B cell (primary cell): Measurements from ENCODE around the gene PTPN14. TPM values are rescaled to one million over a fixed set of nuclear protein-coding genes. Genes with fewer than 3 reads are reported as not detected.

Source experiments
- ATAC-seq: fragments of 200-7000 bp; cut with Tn5 transposase; one replicate; pipeline ENCODE4 v1.10.0; 2021; ENCODE audit warnings: low read depth, mild to moderate bottlenecking, moderate number of reproducible peaks, moderate library complexity
- CTCF ChIA-PET: fragments of 350-600 bp; sonication (Branson Sonifier 250); formaldehyde crosslinking; loops from one replicate; lab custom pipeline; 2021; ENCODE audit warnings: antibody characterized with exemption, inconsistent platforms; lab: Charles Lee
- POLR2A ChIA-PET: fragments of 350-600 bp; sonication (Branson Sonifier 250); formaldehyde crosslinking; loops from one replicate; lab custom pipeline; 2021; ENCODE audit warnings: antibody characterized with exemption; lab: Charles Lee
- DNase-seq: peaks from one replicate; pipeline ENCODE4 v3.0.0; 2013
- H2AFZ ChIP-seq: 2 replicates; pipeline ENCODE4 v1.6.1; 2012; ENCODE audit warnings: mild to moderate bottlenecking, low read depth, low read length; ENCODE audit not compliant: insufficient read depth, poor library complexity, severe bottlenecking
- H3K27ac ChIP-seq, 2 donors: 1 replicate in 1 of 2; 2 replicates in 1 of 2; pipeline ENCODE4 v1.5.1; 2012 to 2013; ENCODE audit warnings: low read length in 2 of 2, mild to moderate bottlenecking in 2 of 2, moderate library complexity in 1 of 2
- H3K27me3 ChIP-seq, 4 experiments: fragments of 200-600 bp in 1 of 4; sonication (generic) in 1 of 4; replicated peaks in 1 of 4; 1 replicate in 2 of 4; 2 replicates in 2 of 4; pipeline versions ENCODE4 v1.6.1 to v1.7.0; 2013 to 2016; ENCODE audit warnings: low read length in 3 of 4, mild to moderate bottlenecking in 2 of 4, mixed read lengths in 1 of 4, moderate library complexity in 1 of 4; ENCODE audit not compliant: insufficient read depth in 4 of 4, control insufficient read depth in 3 of 4; ENCODE audit errors: control extremely low read depth in 1 of 4
- H3K36me3 ChIP-seq, 2 experiments: replicated peaks in 1 of 2; 1 replicate in 1 of 2; 2 replicates in 1 of 2; pipeline versions ENCODE4 v1.6.1 to v1.7.1; 2013; ENCODE audit warnings: low read length in 1 of 2; ENCODE audit not compliant: insufficient read depth in 2 of 2, control insufficient read depth in 1 of 2; ENCODE audit errors: control extremely low read depth in 1 of 2, extremely low read depth in 1 of 2
- H3K4me1 ChIP-seq, 2 donors: fragments of 200-600 bp in 1 of 2; sonication (generic) in 1 of 2; 1 replicate in 1 of 2; 2 replicates in 1 of 2; pipeline versions ENCODE4 v1.5.1 to v1.6.1; 2013 to 2017; ENCODE audit warnings: low read length in 2 of 2; ENCODE audit not compliant: control insufficient read depth in 2 of 2, insufficient read depth in 2 of 2
- H3K4me2 ChIP-seq: replicated peaks from 2 replicates; pipeline ENCODE3; 2012; ENCODE audit warnings: mild to moderate bottlenecking, low read depth, low read length; ENCODE audit not compliant: poor library complexity, severe bottlenecking
- H3K4me3 ChIP-seq, 5 experiments: fragments of 200-600 bp in 1 of 5; sonication (generic) in 1 of 5; 1 replicate in 3 of 5; 2 replicates in 2 of 5; pipeline versions ENCODE4 v1.5.1 to v1.7.0; 2011 to 2016; ENCODE audit warnings: low read length in 4 of 5, mild to moderate bottlenecking in 4 of 5, low read depth in 2 of 5, control low read depth in 1 of 5, moderate library complexity in 1 of 5; ENCODE audit not compliant: insufficient read depth in 1 of 5; ENCODE audit errors: control extremely low read depth in 1 of 5, extremely low read depth in 1 of 5
- H3K79me2 ChIP-seq: fragments of 200-600 bp; sonication (generic); one replicate; pipeline ENCODE4 v1.6.0; 2016; ENCODE audit warnings: low read length; ENCODE audit not compliant: control insufficient read depth, insufficient read depth
- H3K9ac ChIP-seq: fragments of 200-600 bp; sonication (generic); 2 replicates; pipeline ENCODE4 v1.6.1; 2017; ENCODE audit warnings: mild to moderate bottlenecking, low read length, moderate library complexity
- H3K9me3 ChIP-seq, 3 donors: one replicate each; pipeline versions ENCODE4 v1.6.1 to v1.7.1; 2013; ENCODE audit warnings: low read length in 2 of 3; ENCODE audit not compliant: control insufficient read depth in 2 of 3, insufficient read depth in 1 of 3; ENCODE audit errors: control extremely low read depth in 1 of 3
- H4K20me1 ChIP-seq: 2 replicates; pipeline ENCODE4 v1.6.0; 2012; ENCODE audit warnings: mild to moderate bottlenecking, low read length; ENCODE audit not compliant: insufficient read depth, control insufficient read depth, poor library complexity, severe bottlenecking
- H3K27ac Mint-ChIP-seq: one replicate; pipeline ENCODE4 v1.8.0; 2021; ENCODE audit warnings: mixed read lengths
- H3K27me3 Mint-ChIP-seq: one replicate; pipeline ENCODE4 v1.8.0; 2021; ENCODE audit warnings: mixed read lengths
- H3K4me1 Mint-ChIP-seq: one replicate; pipeline ENCODE4 v1.8.0; 2021; ENCODE audit warnings: mixed read lengths
- H3K4me3 Mint-ChIP-seq: one replicate; pipeline ENCODE4 v1.8.0; 2021; ENCODE audit warnings: mixed read lengths
- H3K9me3 Mint-ChIP-seq: one replicate; pipeline ENCODE4 v1.8.0; 2022; ENCODE audit warnings: mixed read lengths; ENCODE audit not compliant: insufficient read depth
- EZH2 ChIP-seq: IDR thresholded peaks from 2 replicates; pipeline ENCODE4 v1.6.1; 2012; ENCODE audit warnings: borderline replicate concordance, low read depth, mild to moderate bottlenecking, moderate library complexity, low read length; ENCODE audit not compliant: insufficient read depth, poor library complexity, severe bottlenecking
- WGBS: methylation state at CpG from one replicate; pipeline ENCODE4 v1.1.5; 2013; ENCODE audit warnings: missing lambda C conversion rate; ENCODE audit not compliant: insufficient coverage; 5-methylcytosine and 5-hydroxymethylcytosine counted together
- intact Hi-C: fragments of 100-400 bp; cut with micrococcal nuclease; formaldehyde crosslinking; loops from one replicate; pipeline ENCODE4 v1.10.0; 2022
- polyA plus RNA-seq: library from polyadenylated mRNA; depleted of rRNA; stranded (reverse); fragments of >200 nt; gene quantifications from 2 replicates; pipeline ENCODE4 v1.2.3, GENCODE V29; 2012
- total RNA-seq, 2 donors: library from RNA; stranded (reverse); fragments of 120-200 nt in 1 of 2; gene quantifications; 1 replicate in 1 of 2; 2 replicates in 1 of 2; pipeline versions ENCODE4 v1.2.3 to v1.2.4, GENCODE V29; 2013 to 2022
- TF ChIP-seq, protein P1 (sequence below): fragments of 200-600 bp; IDR thresholded peaks from one replicate; pipeline ENCODE4 v1.8.0; 2022; ENCODE audit warnings: antibody characterized with exemption, mild to moderate bottlenecking

The PTPN14 gene
- total and polyA plus RNA-seq, 2 donors (not counting 1 experiment from before 2014, with no cell fraction given): under 0.01 TPM; not detected in 1

DNA sequence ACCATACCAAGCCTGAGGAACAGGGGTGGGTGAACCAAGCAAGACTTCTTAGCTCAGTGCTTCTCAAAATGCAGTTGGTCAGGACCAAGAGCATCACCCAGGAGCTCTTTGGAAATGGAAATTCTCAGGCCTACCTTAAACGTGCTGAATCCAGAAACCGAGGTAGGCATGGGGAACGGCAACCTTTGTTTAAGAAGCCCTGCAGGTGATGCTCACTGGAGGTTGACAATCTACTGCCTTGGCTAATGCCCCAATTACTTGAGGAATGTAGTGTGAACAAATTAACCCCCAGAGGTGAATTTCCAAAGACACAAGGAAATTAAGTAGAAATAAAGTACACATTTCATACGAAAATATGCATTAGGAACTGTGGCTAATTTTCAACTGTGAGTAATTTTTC, 5.3 kb downstream of the PTPN14 start:
- H3K79me2 ChIP-seq: no peaks in the 10 kb centered on the region
- no peak overlapping the region for H3K27ac Mint-ChIP-seq
- H3K4me3 Mint-ChIP-seq: no peak overlapping the region
- TF ChIP-seq, protein P1, sequence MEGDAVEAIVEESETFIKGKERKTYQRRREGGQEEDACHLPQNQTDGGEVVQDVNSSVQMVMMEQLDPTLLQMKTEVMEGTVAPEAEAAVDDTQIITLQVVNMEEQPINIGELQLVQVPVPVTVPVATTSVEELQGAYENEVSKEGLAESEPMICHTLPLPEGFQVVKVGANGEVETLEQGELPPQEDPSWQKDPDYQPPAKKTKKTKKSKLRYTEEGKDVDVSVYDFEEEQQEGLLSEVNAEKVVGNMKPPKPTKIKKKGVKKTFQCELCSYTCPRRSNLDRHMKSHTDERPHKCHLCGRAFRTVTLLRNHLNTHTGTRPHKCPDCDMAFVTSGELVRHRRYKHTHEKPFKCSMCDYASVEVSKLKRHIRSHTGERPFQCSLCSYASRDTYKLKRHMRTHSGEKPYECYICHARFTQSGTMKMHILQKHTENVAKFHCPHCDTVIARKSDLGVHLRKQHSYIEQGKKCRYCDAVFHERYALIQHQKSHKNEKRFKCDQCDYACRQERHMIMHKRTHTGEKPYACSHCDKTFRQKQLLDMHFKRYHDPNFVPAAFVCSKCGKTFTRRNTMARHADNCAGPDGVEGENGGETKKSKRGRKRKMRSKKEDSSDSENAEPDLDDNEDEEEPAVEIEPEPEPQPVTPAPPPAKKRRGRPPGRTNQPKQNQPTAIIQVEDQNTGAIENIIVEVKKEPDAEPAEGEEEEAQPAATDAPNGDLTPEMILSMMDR: no peak
- TF ChIP-seq EZH2: no peak
- intact Hi-C loops: no loop called here
- no peaks in the 10 kb centered on the region for H4K20me1 ChIP-seq
- H3K9me3 ChIP-seq: peaks cover 0 to 7% (median 0%) of the 10 kb centered on the region in 3 donors
- H3K9ac ChIP-seq: no peak overlapping the region
- 100% methylated on average over 3 of the region's 4 CpGs for WGBS
- H3K4me3 ChIP-seq: no peak overlapping the region
- H3K4me2 ChIP-seq: no peak overlapping the region
- ATAC-seq (no peak), DNase-seq (no peak)
- no peaks in the 10 kb centered on the region for H3K4me1 ChIP-seq
- H3K27ac ChIP-seq: no peak overlapping the region
- no peaks in the 10 kb centered on the region for H3K9me3 Mint-ChIP-seq
- peaks cover 6% of the 10 kb centered on the region for H3K4me1 Mint-ChIP-seq
- H3K27me3 ChIP-seq: peaks cover 0 to 19% (median 7%) of the 10 kb centered on the region in 4 experiments
- peaks cover 31% of the 10 kb centered on the region for H3K27me3 Mint-ChIP-seq
- H3K36me3 ChIP-seq: no peaks in the 10 kb centered on the region
- CTCF ChIA-PET: no interaction called here
- POLR2A ChIA-PET: no interaction called here
- no peak overlapping the region for H2AFZ ChIP-seq

DNA sequence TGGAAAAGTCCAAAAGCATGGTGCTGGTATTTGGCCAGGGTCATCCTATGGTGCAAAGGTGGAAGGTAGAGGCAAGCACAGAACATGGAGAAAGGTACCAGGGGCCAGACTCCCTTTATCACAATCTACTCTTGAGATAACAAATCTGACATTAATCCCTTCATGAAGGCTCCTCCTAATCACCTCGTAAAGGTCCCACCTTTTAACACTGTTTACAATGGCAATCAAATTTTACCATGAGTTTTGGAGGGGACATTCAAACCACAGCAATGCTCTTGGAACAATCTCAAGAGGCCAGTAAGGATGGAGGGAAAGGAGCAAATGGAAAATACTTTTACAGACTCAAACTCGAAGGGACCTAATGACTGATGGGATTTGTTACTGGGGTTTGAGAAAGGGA, 6.1 kb downstream of the PTPN14 start:
- H3K4me3 Mint-ChIP-seq: no peak overlapping the region
- ChIA-PET POLR2A (no interaction called here), CTCF (no interaction called here)
- WGBS: no CpG with 5 or more reads among the region's 2 CpGs
- no peak overlapping the region for H3K9ac ChIP-seq
- H3K27me3 Mint-ChIP-seq: peaks cover 28% of the 10 kb centered on the region
- intact Hi-C loops: no loop called here
- no peaks in the 10 kb centered on the region for H3K79me2 ChIP-seq
- H3K4me1 Mint-ChIP-seq: peaks cover 2% of the 10 kb centered on the region
- H4K20me1 ChIP-seq: no peaks in the 10 kb centered on the region
- no peaks in the 10 kb centered on the region for H3K9me3 Mint-ChIP-seq
- TF ChIP-seq, protein P1: no peak
- TF ChIP-seq EZH2: no peak
- peaks cover 0 to 7% (median 0%) of the 10 kb centered on the region in 3 donors for H3K9me3 ChIP-seq
- no peaks in the 10 kb centered on the region for H3K36me3 ChIP-seq
- H3K27ac Mint-ChIP-seq: no peak overlapping the region
- ATAC-seq (no peak), DNase-seq (no peak)
- H3K27me3 ChIP-seq: peaks cover 0 to 15% (median 5%) of the 10 kb centered on the region in 4 experiments
- no peak overlapping the region for H2AFZ ChIP-seq
- no peak overlapping the region for H3K4me3 ChIP-seq
- no peaks in the 10 kb centered on the region for H3K4me1 ChIP-seq
- no peak overlapping the region for H3K27ac ChIP-seq
- H3K4me2 ChIP-seq: no peak overlapping the region
